Heart left ventricle (tissue), 13 donors: ENCODE data around the gene RBM20.

Experiments
- CTCF ChIP-seq, 12 donors: fragments of 200-600 bp; sonication (generic) in 4 of 12; IDR thresholded peaks; one replicate each; pipeline versions ENCODE4 v1.5.0 to v1.8.0; 2018 to 2022; ENCODE audit warnings: antibody characterized with exemption in 12 of 12, mild to moderate bottlenecking in 5 of 12
- POLR2A ChIP-seq, 2 donors: fragments of 450-650 bp; IDR thresholded peaks; one replicate each; pipeline ENCODE4 v1.6.1; 2017; ENCODE audit warnings: antibody characterized with exemption in 2 of 2, mild to moderate bottlenecking in 2 of 2, moderate library complexity in 2 of 2
- donor health status: ischemic (EF 13 %, LVEDD 7.1; RV severe dilation, severe dysfunction).
- donor health status: DM: no; HTN: yes; CAD: no.
- donor health status: DM: no; HTN: no; CAD: no.
- donor health status: ischemic (EF 25% LVEDD 6.9; RV normal size, moderate dysfunction).
- donor health status: ischemic (EF 25% LVEDD 5.7; RV mildly dilated, moderate dysfunction).
- donor health status: ischemic (EF 35%, LVEDD 5.7; RV mildly dilated, moderate dysfunction).
- donor health status: nonischemic (EF 11% LVEDD 7.7; RV severe dilation, severe dysfunction).
- donor health status: DM: yes; HTN: yes; CAD: no.
- donor health status: PGD.
- donor health status: ischemic (EF 29% LVEDD 5.4; RV normal size, mild dysfunction).
- donor health status: nonischemic (EF 23%, LVEDD 6.1; RV moderate dilation, normal function).

GRCh38 chr10:110861930-110862649, 218.0 kb downstream of the RBM20 start:
- TF ChIP-seq POLR2A (IDR thresholded peaks at IDR 0.05) (no peak), CTCF (IDR thresholded peaks at IDR 0.05) (no peak)
